ENCODE measurements around the gene SGIP1. TPM values are rescaled to one million over a fixed set of nuclear protein-coding genes. Genes with fewer than 3 reads are reported as not detected.
A peak's percentile ranks its signal among the peaks of the same experiment; 100 is the strongest.

The SGIP1 gene
- total and polyA plus RNA-seq, 5 donors from 2014 or later: not detected

DNA sequence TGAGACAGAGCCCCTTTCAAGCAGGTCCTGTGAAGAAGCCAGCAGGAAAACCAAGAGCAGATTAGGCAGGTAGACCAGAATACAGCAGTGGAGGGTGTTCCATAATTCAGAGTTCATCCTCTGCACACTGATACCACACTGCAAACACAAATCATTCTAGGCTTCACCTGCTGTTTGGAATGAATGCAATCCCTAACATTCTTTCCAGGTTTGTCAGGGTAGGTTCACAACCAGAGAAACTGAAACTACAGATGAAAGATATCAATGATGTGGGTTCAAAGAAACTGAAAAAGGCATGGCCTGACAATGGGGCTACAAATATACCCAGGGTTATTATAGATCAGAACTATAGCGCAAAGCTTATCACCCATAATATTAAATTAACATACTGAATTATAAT is 8.9 kb upstream of the SGIP1 start:
- Histone ChIP-seq H3K27me3 (ENCODE audit: control insufficient read depth, insufficient read depth, low read length) (no peaks in the 10 kb centered on the region), H3K27ac (ENCODE audit: insufficient read depth, low read length, poor library complexity, severe bottlenecking) (no peak overlapping the region), H3K4me3 (ENCODE audit: low read depth, low read length) (no peak overlapping the region), H3K36me3 (ENCODE audit: control insufficient read depth, insufficient read depth, low read length) (no peaks in the 10 kb centered on the region), H3K4me1 (ENCODE audit: control insufficient read depth, insufficient read depth, low read length, poor library complexity, severe bottlenecking) (no peaks in the 10 kb centered on the region), H3K9me3 (ENCODE audit: control insufficient read depth in 2 of 2, low read length in 2 of 2) (no peaks in the 10 kb centered on the region)
- Mint-ChIP-seq H3K36me3 (no peaks in the 10 kb centered on the region), H3K27ac (no peak overlapping the region), H3K4me1 (no peaks in the 10 kb centered on the region), H3K27me3 (peaks cover 34% of the 10 kb centered on the region), H3K9me3 (peaks cover 0 to 2% (median 0%) of the 10 kb centered on the region in 7 donors), H3K4me3 (no peak overlapping the region)
- DNase-seq (no peak), ATAC-seq (ENCODE audit: low read depth in 2 of 2) (no peak)

- H3K4me1 Mint-ChIP-seq: no peaks in the 10 kb centered on the region
- peaks cover 38% of the 10 kb centered on the region for H3K27me3 Mint-ChIP-seq
- no peaks in the 10 kb centered on the region for H3K36me3 Mint-ChIP-seq
- no peaks in the 10 kb centered on the region for H3K9me3 ChIP-seq (ENCODE audit: control insufficient read depth in 2 of 2, low read length in 2 of 2)
- no peaks in the 10 kb centered on the region for H3K4me1 ChIP-seq (ENCODE audit: control insufficient read depth, insufficient read depth, low read length, poor library complexity, severe bottlenecking)
- H3K9me3 Mint-ChIP-seq: peaks cover 0 to 2% (median 0%) of the 10 kb centered on the region in 7 donors
- no peaks in the 10 kb centered on the region for H3K27me3 ChIP-seq (ENCODE audit: control insufficient read depth, insufficient read depth, low read length)
- no peak overlapping the region for H3K27ac ChIP-seq (ENCODE audit: insufficient read depth, low read length, poor library complexity, severe bottlenecking)
- DNase-seq (no peak), ATAC-seq (ENCODE audit: low read depth in 2 of 2) (no peak)
- H3K4me3 ChIP-seq (ENCODE audit: low read depth, low read length): no peak overlapping the region
- H3K36me3 ChIP-seq (ENCODE audit: control insufficient read depth, insufficient read depth, low read length): no peaks in the 10 kb centered on the region
- H3K4me3 Mint-ChIP-seq: no peak overlapping the region
- no peak overlapping the region for H3K27ac Mint-ChIP-seq
Measured at GRCh38 chr1:66526036-66526435, 7.9 kb upstream of the SGIP1 start.

DNA sequence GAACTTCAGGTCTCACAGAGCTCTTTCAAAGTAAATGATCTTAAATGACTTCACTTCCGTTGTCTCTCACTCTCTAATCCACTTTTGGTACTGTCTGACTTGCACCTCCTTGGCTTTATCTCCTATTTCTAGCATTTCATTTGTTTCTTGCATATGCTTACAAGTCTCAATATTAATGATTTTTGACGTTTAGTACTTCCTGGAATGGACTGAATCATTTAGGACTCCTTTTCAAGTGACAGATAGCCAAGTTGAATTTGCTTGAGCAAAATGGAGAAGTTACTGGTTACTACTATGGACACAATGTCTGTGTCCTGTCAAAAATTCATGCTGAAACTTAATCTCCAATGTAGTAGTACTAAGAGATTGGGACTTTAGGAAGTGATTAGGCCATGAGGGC is 7.0 kb upstream of the SGIP1 start:
- H3K27me3 Mint-ChIP-seq: peaks cover 41% of the 10 kb centered on the region
- DNase-seq (no peak), ATAC-seq (ENCODE audit: low read depth in 2 of 2) (no peak)
- H3K27ac ChIP-seq (ENCODE audit: insufficient read depth, low read length, poor library complexity, severe bottlenecking): no peak overlapping the region
- no peaks in the 10 kb centered on the region for H3K4me1 ChIP-seq (ENCODE audit: control insufficient read depth, insufficient read depth, low read length, poor library complexity, severe bottlenecking)
- H3K27ac Mint-ChIP-seq: no peak overlapping the region
- no peaks in the 10 kb centered on the region for H3K9me3 Mint-ChIP-seq
- no peak overlapping the region for H3K4me3 Mint-ChIP-seq
- H3K27me3 ChIP-seq (ENCODE audit: control insufficient read depth, insufficient read depth, low read length): peaks cover 2% of the 10 kb centered on the region
- no peaks in the 10 kb centered on the region for H3K36me3 ChIP-seq (ENCODE audit: control insufficient read depth, insufficient read depth, low read length)
- H3K36me3 Mint-ChIP-seq: no peaks in the 10 kb centered on the region
- H3K4me1 Mint-ChIP-seq: peaks cover 0 to 4% (median under 1%) of the 10 kb centered on the region in 4 donors
- no peaks in the 10 kb centered on the region for H3K9me3 ChIP-seq (ENCODE audit: control insufficient read depth in 2 of 2, low read length in 2 of 2)
- H3K4me3 ChIP-seq (ENCODE audit: low read depth, low read length): no peak overlapping the region

DNA sequence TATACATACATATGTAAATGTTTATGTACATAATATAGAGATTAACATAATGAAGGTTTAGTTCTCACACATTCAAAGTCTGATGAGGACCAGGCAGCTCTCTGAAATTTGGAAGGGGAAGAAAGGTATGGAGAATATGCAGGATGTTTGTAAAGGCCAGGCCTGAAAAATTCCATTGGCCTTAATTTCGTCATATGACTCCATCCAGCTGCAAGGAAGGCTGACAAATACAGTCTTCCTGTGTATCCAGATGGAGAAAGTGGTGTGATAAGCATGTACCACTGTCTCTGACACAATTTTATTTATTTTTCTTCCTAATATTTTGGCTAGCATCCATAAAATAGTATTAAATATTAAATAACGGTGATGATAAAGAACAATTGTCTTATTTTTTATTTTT is 6.3 kb upstream of the SGIP1 start:
- Histone ChIP-seq H3K36me3 (ENCODE audit: control insufficient read depth, insufficient read depth, low read length) (no peaks in the 10 kb centered on the region), H3K4me1 (ENCODE audit: control insufficient read depth, insufficient read depth, low read length, poor library complexity, severe bottlenecking) (peaks cover 1% of the 10 kb centered on the region), H3K27ac (ENCODE audit: insufficient read depth, low read length, poor library complexity, severe bottlenecking) (no peak overlapping the region), H3K9me3 (ENCODE audit: control insufficient read depth in 2 of 2, low read length in 2 of 2) (no peaks in the 10 kb centered on the region), H3K4me3 (ENCODE audit: low read depth, low read length) (no peak overlapping the region), H3K27me3 (ENCODE audit: control insufficient read depth, insufficient read depth, low read length) (peaks cover 7% of the 10 kb centered on the region)
- peaks cover 0 to 4% (median 3%) of the 10 kb centered on the region in 4 donors for H3K4me1 Mint-ChIP-seq
- H3K4me3 Mint-ChIP-seq: no peak overlapping the region
- peaks cover 48% of the 10 kb centered on the region for H3K27me3 Mint-ChIP-seq
- no peak overlapping the region for H3K27ac Mint-ChIP-seq
- H3K36me3 Mint-ChIP-seq: no peaks in the 10 kb centered on the region
- ATAC-seq (ENCODE audit: low read depth in 2 of 2) (no peak), DNase-seq (no peak)
- peaks cover 0 to 1% (median 0%) of the 10 kb centered on the region in 7 donors for H3K9me3 Mint-ChIP-seq

- ATAC-seq (ENCODE audit: low read depth in 2 of 2) (no peak), DNase-seq (no peak)
- H3K27ac ChIP-seq (ENCODE audit: insufficient read depth, low read length, poor library complexity, severe bottlenecking): no peak overlapping the region
- no peaks in the 10 kb centered on the region for H3K36me3 Mint-ChIP-seq
- H3K36me3 ChIP-seq (ENCODE audit: control insufficient read depth, insufficient read depth, low read length): no peaks in the 10 kb centered on the region
- H3K4me1 ChIP-seq (ENCODE audit: control insufficient read depth, insufficient read depth, low read length, poor library complexity, severe bottlenecking): peaks cover 9% of the 10 kb centered on the region
- peaks cover 0 to 10% (median 5%) of the 10 kb centered on the region in 4 donors for H3K4me1 Mint-ChIP-seq
- no peaks in the 10 kb centered on the region for H3K9me3 ChIP-seq (ENCODE audit: control insufficient read depth in 2 of 2, low read length in 2 of 2)
- H3K27me3 ChIP-seq (ENCODE audit: control insufficient read depth, insufficient read depth, low read length): peaks cover 8% of the 10 kb centered on the region
- no peak overlapping the region for H3K27ac Mint-ChIP-seq
- H3K4me3 ChIP-seq (ENCODE audit: low read depth, low read length): no peak overlapping the region
- H3K4me3 Mint-ChIP-seq: no peak overlapping the region
- H3K9me3 Mint-ChIP-seq: peaks cover 0 to 2% (median 0%) of the 10 kb centered on the region in 7 donors
- H3K27me3 Mint-ChIP-seq: peaks cover 54% of the 10 kb centered on the region
Measured at GRCh38 chr1:66528580-66528979, 5.4 kb upstream of the SGIP1 start.

DNA sequence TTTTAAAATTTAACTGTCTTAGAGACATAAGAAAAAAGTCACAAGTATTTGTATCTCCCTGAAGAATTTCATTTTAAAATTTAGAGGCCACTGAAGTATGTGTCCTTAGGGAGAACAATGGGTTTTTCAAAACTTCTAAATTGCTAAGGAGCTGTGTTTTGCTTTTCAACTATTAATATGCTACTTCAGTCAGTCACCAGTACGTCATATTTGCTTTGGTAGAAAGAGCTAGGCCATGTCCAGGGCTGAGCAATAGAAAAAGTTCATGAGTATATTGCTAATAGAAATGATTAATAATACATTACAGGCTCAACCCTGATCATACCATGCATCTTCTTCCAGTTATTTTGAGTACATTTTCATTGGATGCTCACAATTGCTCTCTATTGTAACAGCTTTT is 1.7 kb upstream of the SGIP1 start:
- peak overlapping the region in 1 of 4 donors; percentile 58 for H3K4me3 Mint-ChIP-seq
- H3K27me3 Mint-ChIP-seq: peaks cover 66% of the 10 kb centered on the region

GRCh38 chr1:66532798-66533783 is 862 bp upstream of the SGIP1 start:
- ATAC-seq (ENCODE audit: low read depth in 2 of 2) (no peak), DNase-seq (no peak)
- Mint-ChIP-seq H3K4me3 (peak overlapping the region in 3 of 4 donors; percentile 43 to 83 (median 79)), H3K27ac (peak overlapping the region in 1 of 3 donors; percentile 36), H3K36me3 (no peaks in the 10 kb centered on the region), H3K27me3 (peaks cover 63% of the 10 kb centered on the region), H3K4me1 (peaks cover 0 to 15% (median 5%) of the 10 kb centered on the region in 4 donors), H3K9me3 (peaks cover 0 to 2% (median 0%) of the 10 kb centered on the region in 7 donors)
- Histone ChIP-seq H3K4me1 (ENCODE audit: control insufficient read depth, insufficient read depth, low read length, poor library complexity, severe bottlenecking) (peaks cover 9% of the 10 kb centered on the region), H3K9me3 (ENCODE audit: control insufficient read depth in 2 of 2, low read length in 2 of 2) (no peaks in the 10 kb centered on the region), H3K27ac (ENCODE audit: insufficient read depth, low read length, poor library complexity, severe bottlenecking) (no peak overlapping the region), H3K27me3 (ENCODE audit: control insufficient read depth, insufficient read depth, low read length) (peaks cover 22% of the 10 kb centered on the region), H3K4me3 (ENCODE audit: low read depth, low read length) (no peak overlapping the region), H3K36me3 (ENCODE audit: control insufficient read depth, insufficient read depth, low read length) (no peaks in the 10 kb centered on the region)

More for the DNA sequence above, 1.7 kb upstream of the SGIP1 start:
- Histone ChIP-seq H3K27me3 (ENCODE audit: control insufficient read depth, insufficient read depth, low read length) (peaks cover 22% of the 10 kb centered on the region), H3K27ac (ENCODE audit: insufficient read depth, low read length, poor library complexity, severe bottlenecking) (no peak overlapping the region), H3K36me3 (ENCODE audit: control insufficient read depth, insufficient read depth, low read length) (no peaks in the 10 kb centered on the region), H3K9me3 (ENCODE audit: control insufficient read depth in 2 of 2, low read length in 2 of 2) (no peaks in the 10 kb centered on the region), H3K4me1 (ENCODE audit: control insufficient read depth, insufficient read depth, low read length, poor library complexity, severe bottlenecking) (peaks cover 9% of the 10 kb centered on the region), H3K4me3 (ENCODE audit: low read depth, low read length) (no peak overlapping the region)
- no peak for DNase-seq
- peaks cover 0 to 15% (median 5%) of the 10 kb centered on the region in 4 donors for H3K4me1 Mint-ChIP-seq
- ATAC-seq (ENCODE audit: low read depth in 2 of 2): no peak
- H3K36me3 Mint-ChIP-seq: no peaks in the 10 kb centered on the region
- peaks cover 0 to 2% (median 0%) of the 10 kb centered on the region in 7 donors for H3K9me3 Mint-ChIP-seq
- no peak overlapping the region for H3K27ac Mint-ChIP-seq

Data from CD4-positive, CD25-positive, alpha-beta regulatory T cell (primary cell).